Mesendoderm (in vitro differentiated cells): ENCODE data around the gene KIAA0232.

Experiments used
- DNase-seq: peaks from one replicate; pipeline ENCODE4 v3.0.0; 2013
- H2AK5ac ChIP-seq: 2 replicates; pipeline ENCODE4 v1.6.1; 2013; ENCODE audit warnings: low read length, inconsistent platforms
- H2BK120ac ChIP-seq: 2 replicates; pipeline ENCODE4 v1.6.1; 2013; ENCODE audit warnings: low read depth, mild to moderate bottlenecking, low read length, moderate library complexity, mixed read lengths
- H2BK15ac ChIP-seq: replicated peaks from 2 replicates; pipeline ENCODE4 v1.6.1; 2013; ENCODE audit warnings: low read depth, mild to moderate bottlenecking, moderate library complexity
- H2BK5ac ChIP-seq: 2 replicates; pipeline ENCODE4 v1.6.1; 2013; ENCODE audit warnings: low read length, inconsistent platforms
- H3K18ac ChIP-seq: 2 replicates; pipeline ENCODE4 v1.6.1; 2013; ENCODE audit warnings: mild to moderate bottlenecking, low read length, mixed read lengths
- H3K23ac ChIP-seq: one replicate; pipeline ENCODE4 v1.6.1; 2013; ENCODE audit warnings: low read length
- H3K27ac ChIP-seq: 2 replicates; pipeline ENCODE4 v1.5.1; 2013; ENCODE audit warnings: low read depth, mild to moderate bottlenecking, inconsistent platforms, low read length, moderate library complexity
- H3K27me3 ChIP-seq: 2 replicates; pipeline ENCODE4 v1.6.1; 2013; ENCODE audit warnings: low read length, control low read depth, mild to moderate bottlenecking, inconsistent platforms; ENCODE audit not compliant: insufficient read depth, poor library complexity
- H3K36me3 ChIP-seq: 2 replicates; pipeline ENCODE4 v1.6.1; 2013; ENCODE audit warnings: low read length, inconsistent platforms; ENCODE audit not compliant: control insufficient read depth, insufficient read depth
- H3K4ac ChIP-seq: one replicate; pipeline ENCODE4 v1.6.1; 2013; ENCODE audit warnings: low read depth, mild to moderate bottlenecking, low read length, moderate library complexity
- H3K4me1 ChIP-seq: 2 replicates; pipeline ENCODE4 v1.6.1; 2013; ENCODE audit warnings: low read depth, low read length, inconsistent platforms; ENCODE audit not compliant: control insufficient read depth
- H3K4me2 ChIP-seq: 2 replicates; pipeline ENCODE4 v1.6.1; 2013; ENCODE audit warnings: low read length
- H3K4me3 ChIP-seq: 2 replicates; pipeline ENCODE4 v1.5.1; 2013; ENCODE audit warnings: mild to moderate bottlenecking, low read length
- H3K56ac ChIP-seq: one replicate; pipeline ENCODE4 v1.6.1; 2013; ENCODE audit warnings: low read length
- H3K79me1 ChIP-seq: 2 replicates; pipeline ENCODE4 v1.6.1; 2013; ENCODE audit warnings: low read length, inconsistent platforms
- H3K79me2 ChIP-seq: 2 replicates; pipeline ENCODE4 v1.6.1; 2013; ENCODE audit warnings: mild to moderate bottlenecking, low read length; ENCODE audit not compliant: control insufficient read depth, insufficient read depth
- H3K9ac ChIP-seq: 2 replicates; pipeline ENCODE4 v1.6.1; 2013; ENCODE audit warnings: low read length, inconsistent platforms
- H4K5ac ChIP-seq: one replicate; pipeline ENCODE4 v1.6.1; 2013; ENCODE audit warnings: low read length
- H4K8ac ChIP-seq: one replicate; pipeline ENCODE4 v1.6.1; 2013; ENCODE audit warnings: low read depth, mild to moderate bottlenecking, control low read depth, low read length, moderate library complexity
- WGBS: extraction: QIAGEN DNeasy Blood & Tissue Kit; methylation state at CpG from one replicate; pipeline ENCODE4 v1.1.7; 2013; ENCODE audit warnings: low lambda C conversion rate, missing lambda C conversion rate; ENCODE audit not compliant: insufficient coverage; ENCODE audit errors: extremely low coverage; 5-methylcytosine and 5-hydroxymethylcytosine counted together

KIAA0232 gene

GRCh38 chr4:6776920-6777635 lies 5.4 kb upstream of the KIAA0232 start:
- H3K4me3 ChIP-seq: no peak overlapping the region
- DNase-seq: no peak
- H3K23ac ChIP-seq: no peak overlapping the region
- H2BK15ac ChIP-seq: no peak overlapping the region
- no peak overlapping the region for H4K5ac ChIP-seq
- no peaks in the 10 kb centered on the region for H3K4me1 ChIP-seq
- no peak overlapping the region for H2BK5ac ChIP-seq
- no peak overlapping the region for H3K18ac ChIP-seq
- no peak overlapping the region for H3K56ac ChIP-seq
- no peaks in the 10 kb centered on the region for H3K79me1 ChIP-seq
- no peak overlapping the region for H3K9ac ChIP-seq
- H2BK120ac ChIP-seq: no peak overlapping the region
- H3K4me2 ChIP-seq: no peak overlapping the region
- no peak overlapping the region for H2AK5ac ChIP-seq
- no peak overlapping the region for H3K27ac ChIP-seq
- H3K79me2 ChIP-seq: no peaks in the 10 kb centered on the region
- no CpG with 5 or more reads among the region's 12 CpGs for WGBS
- H3K27me3 ChIP-seq: no peaks in the 10 kb centered on the region
- H4K8ac ChIP-seq: no peak overlapping the region
- H3K4ac ChIP-seq: no peak overlapping the region
- no peaks in the 10 kb centered on the region for H3K36me3 ChIP-seq

GRCh38 chr4:6777636-6778281 lies 4.8 kb upstream of the KIAA0232 start:
- Histone ChIP-seq H3K4me2 (no peak overlapping the region), H2BK15ac (no peak overlapping the region), H3K79me2 (no peaks in the 10 kb centered on the region), H2AK5ac (no peak overlapping the region), H3K36me3 (no peaks in the 10 kb centered on the region), H3K4me1 (no peaks in the 10 kb centered on the region), H3K27me3 (no peaks in the 10 kb centered on the region), H2BK120ac (no peak overlapping the region), H3K79me1 (no peaks in the 10 kb centered on the region), H4K5ac (no peak overlapping the region), H3K56ac (no peak overlapping the region), H3K4ac (no peak overlapping the region), H4K8ac (no peak overlapping the region), H3K18ac (no peak overlapping the region), H2BK5ac (no peak overlapping the region), H3K23ac (no peak overlapping the region), H3K27ac (no peak overlapping the region), H3K9ac (no peak overlapping the region), H3K4me3 (no peak overlapping the region)
- DNase-seq: no peak
- WGBS: no CpG with 5 or more reads among the region's 15 CpGs

DNA sequence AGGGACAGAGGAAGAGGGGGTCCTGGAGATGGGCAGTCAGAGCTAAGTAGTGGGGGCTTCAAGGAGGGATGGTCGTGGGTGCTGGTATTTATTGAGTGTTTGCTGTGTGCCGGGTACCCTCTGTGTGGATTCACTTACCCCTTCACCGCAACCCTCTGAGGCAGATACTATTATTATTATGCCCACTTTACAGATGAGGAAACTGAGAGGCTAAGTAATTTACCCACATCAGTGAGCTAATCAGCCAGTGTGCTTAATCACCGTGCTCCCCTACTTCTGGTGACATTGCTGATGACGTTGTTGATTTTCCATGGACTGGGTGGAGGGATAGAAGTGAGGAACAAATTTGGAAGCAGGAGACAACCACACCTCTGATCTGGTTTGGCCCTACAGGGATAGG lies 4.1 kb upstream of the KIAA0232 start:
- no peak for DNase-seq
- no peak overlapping the region for H4K8ac ChIP-seq
- H3K4me1 ChIP-seq: no peaks in the 10 kb centered on the region
- WGBS: no CpG with 5 or more reads among the region's 5 CpGs
- H3K27ac ChIP-seq: no peak overlapping the region
- no peak overlapping the region for H2AK5ac ChIP-seq
- H3K79me1 ChIP-seq: no peaks in the 10 kb centered on the region
- no peak overlapping the region for H3K4ac ChIP-seq
- H3K56ac ChIP-seq: no peak overlapping the region
- H2BK120ac ChIP-seq: no peak overlapping the region
- H3K9ac ChIP-seq: no peak overlapping the region
- no peak overlapping the region for H3K4me2 ChIP-seq
- H2BK5ac ChIP-seq: no peak overlapping the region
- no peak overlapping the region for H4K5ac ChIP-seq
- no peak overlapping the region for H3K23ac ChIP-seq
- no peaks in the 10 kb centered on the region for H3K27me3 ChIP-seq
- H3K79me2 ChIP-seq: no peaks in the 10 kb centered on the region
- H3K36me3 ChIP-seq: no peaks in the 10 kb centered on the region
- no peak overlapping the region for H3K4me3 ChIP-seq
- no peak overlapping the region for H2BK15ac ChIP-seq
- no peak overlapping the region for H3K18ac ChIP-seq

- Histone ChIP-seq H3K4me3 (no peak overlapping the region), H3K4me2 (no peak overlapping the region), H3K27ac (no peak overlapping the region), H3K4ac (no peak overlapping the region), H3K27me3 (no peaks in the 10 kb centered on the region), H3K56ac (peak overlapping the region; percentile 51), H3K4me1 (no peaks in the 10 kb centered on the region), H2BK15ac (no peak overlapping the region), H3K23ac (no peak overlapping the region), H2AK5ac (no peak overlapping the region), H2BK5ac (no peak overlapping the region), H3K36me3 (no peaks in the 10 kb centered on the region), H4K5ac (no peak overlapping the region), H3K79me2 (peaks cover 10% of the 10 kb centered on the region), H4K8ac (no peak overlapping the region), H2BK120ac (no peak overlapping the region), H3K18ac (no peak overlapping the region), H3K79me1 (peaks cover 2% of the 10 kb centered on the region), H3K9ac (no peak overlapping the region)
- WGBS: no CpG with 5 or more reads among the region's 17 CpGs
- peak; percentile 84 for DNase-seq
Measured at GRCh38 chr4:6779667-6780565, 2.6 kb upstream of the KIAA0232 start.

DNA sequence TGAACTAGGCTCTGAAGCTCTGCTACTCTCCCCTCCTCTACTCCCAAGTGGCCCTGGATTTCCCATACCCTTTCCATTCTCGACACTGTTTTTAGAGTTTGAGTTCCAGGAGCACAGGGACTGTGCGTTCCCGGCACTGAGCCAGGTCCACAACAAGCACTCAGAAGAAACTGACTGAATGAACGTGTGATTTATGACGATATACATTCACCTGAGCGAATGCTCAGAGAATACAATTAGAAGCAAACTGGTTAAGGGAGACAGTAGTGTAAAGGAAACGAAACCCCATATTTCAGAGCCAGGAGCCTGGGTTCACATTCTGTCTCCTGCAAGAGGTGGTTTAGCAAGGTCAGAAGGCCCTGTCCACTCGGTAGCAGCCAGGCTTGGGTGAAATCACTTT lies 1.4 kb upstream of the KIAA0232 start:
- H3K79me1 ChIP-seq: peaks cover 8% of the 10 kb centered on the region
- no peak for DNase-seq
- H3K9ac ChIP-seq: no peak overlapping the region
- H3K4me2 ChIP-seq: no peak overlapping the region
- H2BK120ac ChIP-seq: no peak overlapping the region
- WGBS: no CpG with 5 or more reads among the region's 8 CpGs
- H3K4me1 ChIP-seq: no peaks in the 10 kb centered on the region
- H3K23ac ChIP-seq: no peak overlapping the region
- H3K56ac ChIP-seq: no peak overlapping the region
- H3K4me3 ChIP-seq: no peak overlapping the region
- no peak overlapping the region for H2BK15ac ChIP-seq
- no peaks in the 10 kb centered on the region for H3K36me3 ChIP-seq
- no peak overlapping the region for H4K8ac ChIP-seq
- no peak overlapping the region for H4K5ac ChIP-seq
- peaks cover 19% of the 10 kb centered on the region for H3K79me2 ChIP-seq
- H3K27ac ChIP-seq: no peak overlapping the region
- no peak overlapping the region for H3K4ac ChIP-seq
- no peak overlapping the region for H2BK5ac ChIP-seq
- H2AK5ac ChIP-seq: no peak overlapping the region
- H3K18ac ChIP-seq: no peak overlapping the region
- no peaks in the 10 kb centered on the region for H3K27me3 ChIP-seq
